ACC112 (cell line): Measurements from ENCODE around the gene MLLT6.

Experiments
- H2AFZ ChIP-seq: fragments of 200-600 bp; sonication (generic); one replicate; pipeline ENCODE4 v1.6.0; 2017; ENCODE audit warnings: antibody characterized with exemption, low read length; ENCODE audit not compliant: unreplicated experiment
- H3K27ac ChIP-seq: fragments of 200-600 bp; sonication (generic); 2 replicates; pipeline ENCODE4 v1.5.1; 2014; ENCODE audit warnings: low read depth, mild to moderate bottlenecking, antibody characterized with exemption, low read length, moderate library complexity
- H3K27me3 ChIP-seq: fragments of 200-600 bp; sonication (generic); 2 replicates; pipeline ENCODE4 v1.6.1; 2014; ENCODE audit warnings: mild to moderate bottlenecking, antibody characterized with exemption, low read length, moderate library complexity, mixed read lengths; ENCODE audit not compliant: insufficient read depth
- H3K36me3 ChIP-seq: fragments of 200-600 bp; sonication (generic); 2 replicates; pipeline ENCODE4 v1.6.1; 2016; ENCODE audit warnings: mild to moderate bottlenecking, antibody characterized with exemption, low read length, moderate library complexity, mixed read lengths; ENCODE audit not compliant: insufficient read depth
- H3K4me1 ChIP-seq: fragments of 200-600 bp; sonication (generic); one replicate; pipeline ENCODE4 v1.6.1; 2016; ENCODE audit warnings: low read length, mixed read lengths; ENCODE audit not compliant: insufficient read depth, unreplicated experiment, control insufficient read depth
- H3K4me3 ChIP-seq: fragments of 200-600 bp; sonication (generic); 2 replicates; pipeline ENCODE4 v1.5.1; 2014; ENCODE audit warnings: mild to moderate bottlenecking, low read depth, low read length
- H3K79me2 ChIP-seq: fragments of 200-600 bp; sonication (generic); one replicate; pipeline ENCODE4 v1.6.0; 2016; ENCODE audit warnings: low read length; ENCODE audit not compliant: control insufficient read depth, unreplicated experiment, insufficient read depth

Gene MLLT6

DNA sequence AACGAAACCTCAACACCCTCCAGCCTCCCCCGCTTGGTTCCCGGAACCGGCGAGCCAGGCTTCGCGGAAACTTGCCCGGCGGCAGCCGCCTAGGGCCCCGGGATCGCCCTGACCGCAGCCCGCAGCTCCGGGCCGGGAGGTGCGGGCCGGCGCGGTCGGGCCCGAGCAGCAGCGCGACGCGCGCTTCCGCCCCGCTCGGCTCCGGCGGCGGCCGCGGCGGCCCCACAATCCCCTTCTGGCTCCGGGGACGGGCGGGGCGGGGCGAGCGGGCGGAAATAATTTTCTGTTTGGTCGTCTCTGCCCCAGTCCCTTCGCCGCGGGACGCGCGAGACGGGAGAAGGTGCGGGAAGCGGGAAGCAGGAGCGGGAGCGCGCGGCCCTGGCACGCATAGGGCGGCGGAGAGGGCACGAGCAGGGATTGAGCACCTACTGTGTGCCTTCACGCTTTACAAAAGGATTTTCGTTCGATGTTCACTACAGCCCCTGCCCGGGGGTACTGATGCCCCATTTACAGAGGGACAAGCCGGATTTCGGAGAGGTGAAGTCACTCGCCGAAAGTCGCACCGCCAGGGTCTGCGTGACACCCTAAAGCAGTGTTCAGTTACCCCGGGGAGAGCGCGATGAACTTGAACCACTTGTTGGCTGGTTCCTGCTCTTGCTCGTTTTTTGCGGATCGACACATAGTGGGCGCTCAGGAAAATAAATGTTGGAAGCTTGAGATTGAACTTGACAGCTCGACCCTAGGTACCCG lies 2.7 kb upstream of the MLLT6 start:
- peak overlapping the region; percentile 80 for H2AFZ ChIP-seq
- no peaks in the 10 kb centered on the region for H3K27me3 ChIP-seq
- H3K4me1 ChIP-seq, result peaks cover 13% of the 10 kb centered on the region
- H3K36me3 ChIP-seq, result no peaks in the 10 kb centered on the region
- peak overlapping the region; percentile 81 for H3K27ac ChIP-seq
- peak overlapping the region; percentile 82 for H3K4me3 ChIP-seq
- H3K79me2 ChIP-seq, result peaks cover 26% of the 10 kb centered on the region

DNA sequence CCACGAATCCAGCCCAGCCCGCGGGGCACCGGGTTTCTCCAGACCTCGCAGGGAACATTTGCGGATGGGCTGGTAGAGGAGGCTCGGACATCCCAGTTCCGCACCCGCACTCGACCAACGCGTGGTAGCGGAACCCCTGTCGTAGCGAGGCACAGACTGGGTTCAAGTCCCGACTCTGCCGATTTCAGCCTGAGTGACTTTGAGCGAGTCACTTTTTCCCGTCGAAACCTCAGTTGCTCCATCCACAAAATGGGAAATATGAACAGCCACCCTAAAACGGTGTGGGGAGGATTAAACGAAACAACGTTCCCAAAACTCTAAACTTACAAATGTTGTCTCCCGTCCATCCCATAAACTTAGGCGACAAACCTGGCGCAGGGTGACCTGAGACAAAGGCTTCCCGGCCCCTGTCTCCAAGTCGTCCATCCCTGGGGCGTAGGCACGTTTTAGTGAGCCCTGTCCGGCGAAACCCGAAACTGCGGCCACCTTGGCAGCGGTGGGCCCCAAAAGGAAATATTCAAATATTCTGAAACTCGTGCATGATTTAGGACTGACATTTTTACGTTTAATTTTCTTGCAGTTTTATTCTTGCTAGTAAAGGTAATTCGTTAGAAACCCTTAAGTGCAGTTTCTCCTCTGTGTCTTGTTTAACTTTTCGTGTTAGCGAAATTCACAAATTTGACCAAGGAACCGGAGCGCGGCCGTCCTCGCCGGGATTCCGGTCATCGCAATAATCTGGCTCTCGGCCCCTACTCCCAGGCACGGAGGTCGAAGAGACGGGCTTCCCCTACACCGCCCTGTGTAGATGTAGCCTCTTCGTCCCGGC lies 1.9 kb upstream of the MLLT6 start:
- H2AFZ ChIP-seq, result peak overlapping the region; percentile 44
- no peaks in the 10 kb centered on the region for H3K36me3 ChIP-seq
- H3K27ac ChIP-seq, result peak overlapping the region; percentile 81
- H3K4me3 ChIP-seq, result peak overlapping the region; percentile 82
- H3K4me1 ChIP-seq, result peaks cover 13% of the 10 kb centered on the region
- H3K27me3 ChIP-seq, result no peaks in the 10 kb centered on the region
- peaks cover 29% of the 10 kb centered on the region for H3K79me2 ChIP-seq

DNA sequence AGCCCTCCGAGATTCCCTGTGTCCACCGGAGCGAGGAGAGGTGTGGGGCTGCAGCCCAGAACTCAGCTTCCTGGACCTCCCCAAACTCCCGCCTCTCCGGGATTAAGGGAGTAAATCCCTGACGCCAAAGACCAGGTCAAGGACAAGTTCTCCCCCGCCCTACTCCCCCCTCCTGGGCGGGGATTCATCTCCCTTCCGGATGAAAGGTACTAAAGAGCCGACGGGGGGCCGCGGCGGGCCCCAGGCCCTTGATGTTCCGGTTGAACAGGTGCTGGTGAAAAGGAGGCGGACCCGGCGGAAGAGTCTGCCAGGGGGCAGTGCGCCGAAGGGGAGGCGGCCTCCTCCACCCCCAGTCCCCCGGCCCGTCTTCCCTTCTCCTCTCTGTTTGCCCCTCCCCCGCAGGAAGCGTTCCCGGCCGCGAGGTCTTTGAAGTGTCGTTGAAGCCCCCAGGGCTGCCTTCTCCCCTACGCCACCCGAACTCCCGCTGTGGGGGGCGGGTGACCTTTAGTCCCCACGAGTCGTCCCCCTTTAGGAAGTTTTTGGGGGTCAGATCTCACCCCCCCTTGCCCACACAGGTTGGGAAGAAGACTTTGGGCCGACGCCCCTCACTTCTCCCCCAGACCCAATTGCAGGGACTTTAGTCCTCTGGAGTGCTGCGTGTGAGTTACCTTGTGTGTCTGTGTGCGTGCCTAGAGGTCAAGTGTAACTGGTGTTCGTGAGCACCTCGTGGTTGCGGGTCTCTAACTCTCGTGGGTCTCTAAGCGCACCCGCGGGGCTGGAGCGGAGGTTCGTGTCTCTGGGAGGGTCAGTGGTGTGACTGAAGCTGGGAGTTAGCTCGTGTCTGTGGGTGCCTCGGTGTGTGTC lies 1.1 kb upstream of the MLLT6 start:
- Histone ChIP-seq H3K4me1 (peaks cover 13% of the 10 kb centered on the region), H3K36me3 (no peaks in the 10 kb centered on the region), H3K79me2 (peaks cover 29% of the 10 kb centered on the region), H2AFZ (peak overlapping the region; percentile 54), H3K27me3 (no peaks in the 10 kb centered on the region), H3K27ac (peak overlapping the region; percentile 70), H3K4me3 (peak overlapping the region; percentile 82)

DNA sequence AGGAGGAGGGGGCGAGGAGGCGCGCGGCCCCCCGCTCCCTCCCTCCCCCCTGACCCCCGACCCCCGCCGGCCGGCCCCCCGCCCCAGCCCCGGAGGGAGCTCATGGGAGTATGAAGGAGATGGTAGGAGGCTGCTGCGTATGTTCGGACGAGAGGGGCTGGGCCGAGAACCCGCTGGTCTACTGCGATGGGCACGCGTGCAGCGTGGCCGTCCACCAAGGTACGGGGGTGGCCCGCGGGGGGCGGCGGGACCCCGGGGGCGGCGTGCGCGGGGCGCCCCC lies 390 bp downstream of the MLLT6 start:
- no peak overlapping the region for H3K27ac ChIP-seq
- H2AFZ ChIP-seq, result peak overlapping the region; percentile 15
- 0 out of 2 replicates have a peak, but pooled peaks cover 6% of the 10 kb centered on the region for H3K36me3 ChIP-seq
- peaks cover 13% of the 10 kb centered on the region for H3K4me1 ChIP-seq
- H3K4me3 ChIP-seq, result peak overlapping the region; percentile 97
- no peaks in the 10 kb centered on the region for H3K27me3 ChIP-seq
- peaks cover 29% of the 10 kb centered on the region for H3K79me2 ChIP-seq

- peak overlapping the region; percentile 97 for H3K4me3 ChIP-seq
- 0 out of 2 replicates have a peak, but pooled peaks cover 6% of the 10 kb centered on the region for H3K36me3 ChIP-seq
- H3K27me3 ChIP-seq, result no peaks in the 10 kb centered on the region
- H3K4me1 ChIP-seq, result peaks cover 12% of the 10 kb centered on the region
- H3K79me2 ChIP-seq, result peaks cover 29% of the 10 kb centered on the region
- H3K27ac ChIP-seq, result no peak overlapping the region
- peak overlapping the region; percentile 15 for H2AFZ ChIP-seq
Observed at GRCh38 chr17:38705803-38706504, 881 bp downstream of the MLLT6 start.

DNA sequence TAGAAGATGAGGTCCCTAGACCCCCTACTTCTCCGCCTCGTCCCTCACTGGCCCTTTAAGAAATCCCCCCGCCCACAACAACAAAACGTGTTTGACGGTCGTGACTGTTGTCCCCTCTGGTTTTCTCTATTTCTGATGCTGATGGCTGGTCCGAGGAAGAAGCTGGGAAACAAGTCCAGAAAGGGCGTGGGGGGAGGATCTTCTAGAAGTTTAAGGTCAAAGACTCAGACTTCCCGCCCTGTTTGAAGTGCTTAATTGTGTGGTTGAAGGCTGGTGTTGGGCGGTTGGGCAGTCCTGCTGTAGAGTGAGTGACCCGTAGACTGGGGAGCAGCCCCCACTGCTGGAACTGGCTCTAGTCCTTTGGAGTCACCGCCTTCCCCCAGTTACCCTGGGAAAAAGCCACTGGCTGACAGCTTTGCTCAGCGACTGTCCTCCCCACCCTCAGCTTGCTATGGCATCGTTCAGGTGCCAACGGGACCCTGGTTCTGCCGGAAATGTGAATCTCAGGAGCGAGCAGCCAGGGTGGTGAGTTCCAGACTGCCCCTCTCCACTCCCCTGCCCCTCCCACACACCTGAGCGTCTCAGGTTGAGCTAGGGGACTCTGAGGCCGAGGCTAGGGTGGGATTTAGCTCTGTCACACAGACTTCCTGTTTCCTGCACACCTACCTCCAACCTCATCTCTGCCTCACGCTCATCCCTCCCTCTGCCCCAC lies 1.6 kb downstream of the MLLT6 start:
- H3K27ac ChIP-seq, result no peak overlapping the region
- H3K4me3 ChIP-seq, result peak overlapping the region; percentile 97
- peaks cover 29% of the 10 kb centered on the region for H3K79me2 ChIP-seq
- no peaks in the 10 kb centered on the region for H3K27me3 ChIP-seq
- H2AFZ ChIP-seq, result peak overlapping the region; percentile 3
- H3K4me1 ChIP-seq, result peaks cover 5% of the 10 kb centered on the region
- 0 out of 2 replicates have a peak, but pooled peaks cover 6% of the 10 kb centered on the region for H3K36me3 ChIP-seq

- Histone ChIP-seq H3K4me1 (peaks cover 4% of the 10 kb centered on the region), H3K4me3 (no peak overlapping the region), H3K27me3 (no peaks in the 10 kb centered on the region), H3K79me2 (peaks cover 29% of the 10 kb centered on the region), H2AFZ (no peak overlapping the region), H3K27ac (no peak overlapping the region), H3K36me3 (0 out of 2 replicates have a peak, but pooled peaks cover 6% of the 10 kb centered on the region)
Observed at GRCh38 chr17:38707678-38708351, 2.7 kb downstream of the MLLT6 start.

DNA sequence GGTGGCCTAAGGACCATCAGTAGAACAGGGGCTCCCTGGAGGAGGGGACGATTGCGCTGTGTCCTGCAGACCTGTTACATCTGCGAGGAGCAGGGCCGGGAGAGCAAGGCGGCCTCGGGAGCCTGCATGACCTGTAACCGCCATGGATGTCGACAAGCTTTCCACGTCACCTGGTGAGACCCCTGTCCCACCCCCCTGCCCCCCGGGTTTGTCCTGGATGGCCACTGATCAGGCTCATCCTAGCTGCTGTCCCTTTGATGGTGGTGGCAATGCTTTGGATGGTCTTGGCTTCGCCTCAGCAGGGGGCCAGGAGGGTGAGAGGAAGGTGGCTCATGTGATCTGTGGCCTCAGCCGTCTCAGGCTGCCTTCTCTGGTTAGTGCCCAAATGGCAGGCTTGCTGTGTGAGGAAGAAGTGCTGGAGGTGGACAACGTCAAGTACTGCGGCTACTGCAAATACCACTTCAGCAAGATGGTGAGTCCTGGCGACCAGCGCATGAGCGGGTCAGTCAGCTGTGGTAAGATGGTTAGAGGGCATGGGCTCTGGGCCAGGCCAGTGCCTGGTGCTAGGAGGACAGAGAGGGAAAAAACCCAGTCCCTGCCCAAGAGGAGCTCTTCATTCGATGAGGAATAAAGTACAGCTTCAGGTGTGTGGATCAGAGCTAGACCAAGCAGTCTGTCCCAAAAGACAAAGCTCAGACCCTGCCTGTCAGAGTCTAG lies 4.2 kb downstream of the MLLT6 start:
- peaks cover 27% of the 10 kb centered on the region for H3K79me2 ChIP-seq
- H3K27ac ChIP-seq, result no peak overlapping the region
- no peak overlapping the region for H2AFZ ChIP-seq
- no peak overlapping the region for H3K4me3 ChIP-seq
- H3K27me3 ChIP-seq, result no peaks in the 10 kb centered on the region
- H3K4me1 ChIP-seq, result no peaks in the 10 kb centered on the region
- 0 out of 2 replicates have a peak, but pooled peaks cover 6% of the 10 kb centered on the region for H3K36me3 ChIP-seq
